ENCODE results near the gene NPAS3.

Gene NPAS3

DNA sequence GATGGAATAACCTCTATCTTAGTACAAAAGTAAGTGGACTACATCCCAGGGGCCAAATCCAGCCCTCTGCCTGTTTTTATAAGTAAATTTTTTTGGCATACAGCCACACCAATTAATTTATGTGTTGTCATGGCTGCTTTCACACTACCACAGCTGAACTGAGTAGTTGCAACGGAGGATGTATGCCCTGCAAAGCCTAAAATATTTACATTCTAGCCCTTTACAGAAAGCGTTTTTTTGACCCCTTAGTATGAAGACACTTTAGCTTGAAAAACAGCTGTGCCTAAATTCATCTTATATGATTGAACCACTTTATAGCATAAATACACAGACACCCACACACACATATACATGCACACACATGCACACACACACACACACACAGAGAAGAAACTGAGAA, 510.6 kb downstream of the NPAS3 start:
- no peak overlapping the region for H3K27ac ChIP-seq
- no peak for DNase-seq (ENCODE audit: low read depth, low spot score)
- no peak overlapping the region for H3K9ac ChIP-seq (ENCODE audit: insufficient read length)
- no peak for TF ChIP-seq FOXP2 (optimal IDR thresholded peaks at IDR 0.05; ENCODE audit: control extremely low read depth, extremely low read length, insufficient read depth)
- no peak for TF ChIP-seq POLR2AphosphoS5 (IDR thresholded peaks at IDR 0.05; ENCODE audit: borderline replicate concordance, low read depth, low read length)
- no peak for TF ChIP-seq EZH2 (IDR thresholded peaks at IDR 0.05)
- H3K36me3 ChIP-seq (ENCODE audit: insufficient read depth, low read length), result no peaks in the 10 kb centered on the region
- no peak overlapping the region for H3K4me3 ChIP-seq
- H3K9me3 ChIP-seq (ENCODE audit: low read depth, low read length), result no peaks in the 10 kb centered on the region

DNA sequence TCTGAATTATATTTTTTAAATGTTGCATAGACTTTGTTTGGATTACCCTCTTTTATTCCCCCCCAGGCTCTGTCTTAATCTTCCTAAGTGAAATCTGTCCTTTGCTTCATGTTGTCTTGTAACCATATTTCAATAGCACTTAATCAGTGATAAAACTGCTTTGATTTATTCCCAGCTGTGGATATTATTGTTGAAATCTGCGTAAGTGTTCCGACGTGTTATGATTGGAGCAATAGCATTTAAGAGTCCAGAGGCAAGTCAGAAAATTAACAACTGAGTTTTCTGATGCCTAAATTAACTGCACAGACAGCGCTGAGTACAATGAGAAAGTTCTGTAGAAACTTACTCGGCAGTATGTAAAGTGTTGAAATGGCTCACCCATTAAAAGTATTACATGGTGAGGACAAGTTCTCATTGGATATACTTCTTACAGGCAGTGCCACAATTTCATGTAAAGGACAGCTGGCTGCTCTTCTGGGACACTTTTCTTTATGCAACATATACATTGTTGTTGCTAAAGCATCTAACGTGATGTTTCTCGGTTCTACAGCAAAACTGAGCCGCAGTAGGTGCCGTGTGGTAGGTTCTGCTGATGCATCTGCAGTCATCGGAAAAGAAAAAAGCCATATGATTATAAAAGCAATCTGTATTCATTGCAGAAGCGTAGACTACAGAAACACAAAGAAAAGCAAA, 511.2 kb downstream of the NPAS3 start:
- no peak overlapping the region for H3K4me3 ChIP-seq
- H3K9ac ChIP-seq (ENCODE audit: insufficient read length), result no peak overlapping the region
- H3K9me3 ChIP-seq (ENCODE audit: low read depth, low read length), result no peaks in the 10 kb centered on the region
- H3K27ac ChIP-seq, result no peak overlapping the region
- no peaks in the 10 kb centered on the region for H3K36me3 ChIP-seq (ENCODE audit: insufficient read depth, low read length)
- TF ChIP-seq FOXP2 (optimal IDR thresholded peaks at IDR 0.05; ENCODE audit: control extremely low read depth, extremely low read length, insufficient read depth) (no peak), EZH2 (IDR thresholded peaks at IDR 0.05) (no peak), POLR2AphosphoS5 (IDR thresholded peaks at IDR 0.05; ENCODE audit: borderline replicate concordance, low read depth, low read length) (no peak)
- no peak for DNase-seq (ENCODE audit: low read depth, low spot score)

GRCh38 chr14:33450416-33450815, 511.7 kb downstream of the NPAS3 start:
- DNase-seq (ENCODE audit: low read depth, low spot score), result no peak
- Histone ChIP-seq H3K27ac (no peak overlapping the region), H3K9me3 (ENCODE audit: low read depth, low read length) (no peaks in the 10 kb centered on the region), H3K36me3 (ENCODE audit: insufficient read depth, low read length) (no peaks in the 10 kb centered on the region), H3K9ac (ENCODE audit: insufficient read length) (no peak overlapping the region), H3K4me3 (no peak overlapping the region)
- TF ChIP-seq FOXP2 (optimal IDR thresholded peaks at IDR 0.05; ENCODE audit: control extremely low read depth, extremely low read length, insufficient read depth) (no peak), EZH2 (IDR thresholded peaks at IDR 0.05) (no peak), POLR2AphosphoS5 (IDR thresholded peaks at IDR 0.05; ENCODE audit: borderline replicate concordance, low read depth, low read length) (no peak)

GRCh38 chr14:33451211-33451610, 512.5 kb downstream of the NPAS3 start:
- no peak for TF ChIP-seq FOXP2 (optimal IDR thresholded peaks at IDR 0.05; ENCODE audit: control extremely low read depth, extremely low read length, insufficient read depth)
- no peak for TF ChIP-seq POLR2AphosphoS5 (IDR thresholded peaks at IDR 0.05; ENCODE audit: borderline replicate concordance, low read depth, low read length)
- no peak for TF ChIP-seq EZH2 (IDR thresholded peaks at IDR 0.05)
- no peaks in the 10 kb centered on the region for H3K36me3 ChIP-seq (ENCODE audit: insufficient read depth, low read length)
- no peak overlapping the region for H3K27ac ChIP-seq
- no peak overlapping the region for H3K9ac ChIP-seq (ENCODE audit: insufficient read length)
- DNase-seq (ENCODE audit: low read depth, low spot score), result no peak
- H3K9me3 ChIP-seq (ENCODE audit: low read depth, low read length), result no peaks in the 10 kb centered on the region
- no peak overlapping the region for H3K4me3 ChIP-seq

DNA sequence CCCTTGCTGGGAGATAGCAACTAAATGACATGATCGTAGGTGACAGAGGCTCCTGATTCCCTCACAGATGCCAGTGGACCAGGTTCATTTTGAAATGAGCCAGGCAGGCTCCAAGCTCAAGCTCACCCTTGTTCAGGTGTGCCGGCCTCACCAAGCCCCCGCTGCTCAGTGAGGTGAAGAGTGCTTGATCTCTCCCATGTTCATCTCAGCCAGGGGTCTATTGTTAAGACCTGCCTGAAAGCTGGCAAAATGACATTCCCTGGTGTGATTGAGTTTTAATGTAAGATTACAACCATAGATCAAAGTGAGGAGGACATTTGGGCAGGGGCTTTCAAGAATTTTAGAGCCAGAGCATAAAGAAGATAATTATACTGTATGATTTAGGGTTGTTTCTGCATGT, 514.3 kb downstream of the NPAS3 start:
- H3K27ac ChIP-seq, result no peak overlapping the region
- H3K9ac ChIP-seq (ENCODE audit: insufficient read length), result no peak overlapping the region
- no peak for TF ChIP-seq POLR2AphosphoS5 (IDR thresholded peaks at IDR 0.05; ENCODE audit: borderline replicate concordance, low read depth, low read length)
- no peak for TF ChIP-seq FOXP2 (optimal IDR thresholded peaks at IDR 0.05; ENCODE audit: control extremely low read depth, extremely low read length, insufficient read depth)
- no peak for TF ChIP-seq EZH2 (IDR thresholded peaks at IDR 0.05)
- no peak for DNase-seq (ENCODE audit: low read depth, low spot score)
- no peaks in the 10 kb centered on the region for H3K36me3 ChIP-seq (ENCODE audit: insufficient read depth, low read length)
- no peak overlapping the region for H3K4me3 ChIP-seq
- H3K9me3 ChIP-seq (ENCODE audit: low read depth, low read length), result no peaks in the 10 kb centered on the region

GRCh38 chr14:33454022-33454595, 515.4 kb downstream of the NPAS3 start:
- TF ChIP-seq EZH2 (IDR thresholded peaks at IDR 0.05) (no peak), POLR2AphosphoS5 (IDR thresholded peaks at IDR 0.05; ENCODE audit: borderline replicate concordance, low read depth, low read length) (no peak), FOXP2 (optimal IDR thresholded peaks at IDR 0.05; ENCODE audit: control extremely low read depth, extremely low read length, insufficient read depth) (no peak)
- H3K27ac ChIP-seq, result no peak overlapping the region
- no peak for DNase-seq (ENCODE audit: low read depth, low spot score)

GRCh38 chr14:33454707-33455106, 516.0 kb downstream of the NPAS3 start:
- H3K36me3 ChIP-seq (ENCODE audit: insufficient read depth, low read length), result no peaks in the 10 kb centered on the region
- no peak for TF ChIP-seq EZH2 (IDR thresholded peaks at IDR 0.05)
- no peak for TF ChIP-seq FOXP2 (optimal IDR thresholded peaks at IDR 0.05; ENCODE audit: control extremely low read depth, extremely low read length, insufficient read depth)
- TF ChIP-seq POLR2AphosphoS5 (IDR thresholded peaks at IDR 0.05; ENCODE audit: borderline replicate concordance, low read depth, low read length), result no peak
- no peak overlapping the region for H3K4me3 ChIP-seq
- H3K9ac ChIP-seq (ENCODE audit: insufficient read length), result no peak overlapping the region
- H3K9me3 ChIP-seq (ENCODE audit: low read depth, low read length), result no peaks in the 10 kb centered on the region
- no peak for DNase-seq (ENCODE audit: low read depth, low spot score)
- H3K27ac ChIP-seq, result no peak overlapping the region

More at GRCh38 chr14:33454022-33454595, 515.4 kb downstream of the NPAS3 start:
- Histone ChIP-seq H3K4me3 (no peak overlapping the region), H3K9ac (ENCODE audit: insufficient read length) (no peak overlapping the region), H3K9me3 (ENCODE audit: low read depth, low read length) (no peaks in the 10 kb centered on the region), H3K36me3 (ENCODE audit: insufficient read depth, low read length) (no peaks in the 10 kb centered on the region)

DNA sequence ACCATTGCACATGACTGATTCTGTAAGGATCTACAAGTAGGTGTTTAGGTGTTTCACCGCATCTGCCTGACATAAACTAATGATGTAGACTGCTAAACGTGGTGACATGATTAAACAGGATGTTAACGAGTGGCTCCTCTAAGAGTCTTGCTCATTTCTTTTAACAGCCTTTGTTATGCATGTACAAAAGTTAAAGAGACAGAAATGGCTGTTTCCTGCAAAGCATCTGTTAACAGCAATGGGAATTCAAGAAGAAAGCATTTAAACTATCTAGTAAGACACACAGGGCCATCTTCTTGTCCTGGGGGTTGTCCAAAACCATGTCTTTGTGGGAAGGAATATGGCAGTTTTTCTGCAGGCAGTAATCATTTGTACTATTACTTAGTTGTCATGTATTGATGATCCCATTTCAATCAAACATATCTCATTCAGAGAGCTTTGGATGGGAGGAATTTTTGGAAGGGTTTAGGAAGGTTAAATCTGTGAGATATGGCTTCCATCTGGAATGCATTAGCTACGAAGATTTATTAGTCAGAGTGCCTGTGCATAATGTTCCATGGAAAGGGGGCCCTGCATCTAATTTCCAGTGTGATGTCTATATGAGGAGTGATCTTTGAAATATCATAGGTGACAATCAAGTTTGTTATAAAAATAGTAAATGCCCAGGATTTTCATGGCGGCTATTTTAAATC, 517.1 kb downstream of the NPAS3 start:
- Histone ChIP-seq H3K4me3 (peak overlapping the region; percentile 39; the same call in 1 of the 2 replicates), H3K9me3 (ENCODE audit: low read depth, low read length) (no peaks in the 10 kb centered on the region), H3K9ac (ENCODE audit: insufficient read length) (no peak overlapping the region), H3K27ac (no peak overlapping the region; the same call in 1 of the 2 replicates), H3K36me3 (ENCODE audit: insufficient read depth, low read length) (no peaks in the 10 kb centered on the region)
- no peak for DNase-seq (ENCODE audit: low read depth, low spot score)
- TF ChIP-seq EZH2 (IDR thresholded peaks at IDR 0.05) (no peak), FOXP2 (optimal IDR thresholded peaks at IDR 0.05; ENCODE audit: control extremely low read depth, extremely low read length, insufficient read depth) (no peak), POLR2AphosphoS5 (IDR thresholded peaks at IDR 0.05; ENCODE audit: borderline replicate concordance, low read depth, low read length) (no peak)
